Measurements from ENCODE around the gene MPRIP.
A peak's percentile ranks its signal among the peaks of the same experiment; 100 is the strongest.

MPRIP gene

DNA sequence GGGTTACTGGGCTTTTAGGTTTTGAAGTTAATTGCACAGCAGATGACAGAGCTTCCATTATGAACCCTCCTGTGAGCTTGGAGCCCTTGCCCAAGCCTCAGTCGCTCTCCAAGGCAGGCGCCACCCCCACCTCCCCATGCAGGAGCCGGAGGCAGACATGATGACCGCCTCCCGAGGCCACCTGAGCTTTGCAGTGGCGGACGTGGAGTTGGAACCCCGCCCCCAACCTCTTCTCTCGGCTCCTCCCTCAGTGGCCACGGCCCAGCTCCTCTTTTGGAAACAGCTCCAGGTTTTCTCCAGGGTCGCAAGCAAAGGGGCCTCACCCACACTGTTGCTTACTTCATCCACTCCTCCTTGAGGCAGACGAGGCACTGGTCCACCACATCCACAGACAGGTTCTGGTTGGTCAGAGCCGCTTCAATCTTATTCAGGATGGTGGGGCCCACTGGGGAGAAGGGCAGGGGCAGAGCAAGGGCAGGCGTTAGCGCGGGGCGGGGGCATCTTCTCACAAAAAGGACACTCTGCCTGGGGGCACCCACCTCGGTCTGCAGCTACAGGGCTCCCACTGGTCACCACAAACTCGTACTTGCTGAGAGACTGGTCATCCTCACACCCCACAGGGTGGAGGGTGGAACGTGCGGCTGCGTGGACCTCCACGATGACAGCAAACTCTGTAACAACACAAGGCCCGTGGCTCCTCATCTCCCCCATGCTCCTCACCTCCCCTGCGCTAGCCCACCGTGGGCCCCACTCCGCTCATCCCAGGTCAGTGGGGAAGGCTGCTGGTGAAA lies 172.6 kb downstream of the MPRIP start:
- DNase-seq (ENCODE audit: low read depth): no peak

GRCh38 chr17:17215575-17215974 lies 173.3 kb downstream of the MPRIP start:
- DNase-seq (ENCODE audit: low read depth): no peak

DNA sequence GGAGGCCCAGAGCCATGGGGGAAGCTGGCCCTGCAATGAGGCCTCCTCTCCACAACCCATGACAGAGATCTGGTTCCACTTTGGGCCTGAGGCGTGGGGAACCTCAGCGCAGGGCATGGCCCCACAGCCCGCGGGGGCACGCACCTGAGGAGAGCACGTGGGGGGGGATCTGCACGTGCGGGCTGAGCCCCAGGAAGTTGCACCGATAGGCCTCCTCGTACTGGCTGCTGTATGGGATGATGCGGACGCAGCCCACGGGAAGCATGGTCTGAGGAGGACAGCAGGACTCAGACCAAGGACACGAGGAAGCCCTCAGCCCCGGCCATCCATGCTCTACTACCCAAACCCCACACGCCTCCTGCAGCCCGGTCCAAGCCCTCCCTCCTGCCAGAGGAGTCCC lies 174.0 kb downstream of the MPRIP start:
- DNase-seq (ENCODE audit: low read depth): no peak

DNA sequence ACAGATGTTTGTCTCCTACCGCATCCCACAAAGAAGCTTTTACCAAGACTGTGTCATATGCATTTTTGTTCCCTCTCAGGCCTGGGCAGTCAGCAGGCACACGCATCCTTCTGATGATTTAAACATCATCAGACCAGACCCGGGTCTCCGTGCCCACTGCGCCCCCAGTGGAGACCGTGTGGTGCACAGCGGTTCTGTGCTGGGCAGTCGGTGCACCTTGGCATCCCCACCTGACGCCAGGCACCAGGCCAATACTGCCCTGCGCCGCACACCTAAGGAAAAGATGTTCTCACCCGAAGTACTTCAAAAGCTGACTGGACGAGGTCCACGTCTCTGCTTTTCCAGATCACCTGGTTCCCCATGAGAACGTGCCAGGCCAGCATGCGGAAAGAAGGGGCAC lies 174.5 kb downstream of the MPRIP start:
- DNase-seq (ENCODE audit: low read depth): no peak

- no peak for DNase-seq (ENCODE audit: low read depth)
These were observed 175.7 kb downstream of the MPRIP start for GRCh38 chr17:17217995-17218394.

- no peak for DNase-seq (ENCODE audit: low read depth)
These were observed 178.3 kb downstream of the MPRIP start for GRCh38 chr17:17220529-17220928.

GRCh38 chr17:17221329-17221728 lies 179.1 kb downstream of the MPRIP start:
- DNase-seq (ENCODE audit: low read depth): no peak

GRCh38 chr17:17223736-17224135 lies 181.5 kb downstream of the MPRIP start:
- no peak for DNase-seq (ENCODE audit: low read depth)

- DNase-seq (ENCODE audit: low read depth): no peak
These were observed 181.9 kb downstream of the MPRIP start for GRCh38 chr17:17224137-17224536.

DNA sequence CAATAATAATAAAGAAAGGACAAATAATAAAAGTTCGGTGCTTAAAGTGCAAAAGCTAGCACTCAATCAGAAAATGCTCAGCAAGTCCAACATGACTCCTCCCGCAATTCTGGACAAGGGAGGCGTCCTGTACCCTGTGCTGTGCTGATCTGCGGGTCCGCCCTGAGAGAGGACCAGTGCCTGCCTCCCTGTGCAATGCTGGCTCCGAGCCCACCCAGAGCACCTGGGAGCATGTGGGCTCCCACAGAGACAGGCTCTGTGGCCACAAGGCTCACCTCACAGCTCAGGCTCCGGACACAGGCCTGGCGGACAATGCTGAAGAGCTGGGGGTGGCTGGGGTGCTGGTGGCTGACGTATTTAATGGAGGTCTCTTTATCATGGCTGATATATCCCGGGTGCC lies 183.6 kb downstream of the MPRIP start:
- DNase-seq (ENCODE audit: low read depth): no peak

DNA sequence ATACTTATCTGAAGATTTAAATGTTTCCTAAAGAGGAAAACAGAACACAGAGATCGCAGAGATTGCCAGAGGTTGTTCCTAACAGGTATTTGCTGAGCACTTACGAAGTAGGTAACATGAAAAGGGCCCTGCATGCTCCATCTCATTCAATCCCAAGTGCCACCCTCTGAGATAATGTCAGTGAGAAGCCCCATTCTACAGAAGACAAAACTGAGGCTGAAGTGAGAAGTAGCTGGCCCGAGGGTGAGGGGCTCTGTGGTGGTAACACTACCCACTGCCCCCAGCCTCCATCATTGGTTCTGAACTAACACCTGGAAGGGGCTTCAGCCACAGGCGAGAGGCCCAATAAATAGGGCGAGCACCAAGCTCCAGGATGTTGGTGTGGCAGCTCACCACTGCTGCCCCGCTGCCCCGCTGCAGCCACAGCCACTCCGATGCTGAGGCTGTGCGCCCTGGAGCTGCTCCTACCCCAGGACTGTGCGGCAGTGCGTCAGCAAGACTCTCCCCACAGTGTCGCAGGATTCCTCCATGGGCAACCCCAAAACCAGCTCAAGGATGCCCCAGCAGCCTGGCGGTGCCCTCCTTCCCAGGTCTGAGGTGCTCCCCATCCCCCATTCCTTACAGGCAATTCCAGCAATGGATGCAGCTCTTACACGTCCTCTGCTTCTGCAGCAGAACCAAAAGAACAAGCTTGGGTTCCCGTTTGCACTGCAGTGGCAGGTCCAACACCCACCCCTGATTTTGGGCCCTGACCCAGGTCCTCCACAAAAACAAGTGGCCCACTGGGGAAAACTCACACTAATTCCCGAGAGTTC lies 184.4 kb downstream of the MPRIP start:
- no peak for DNase-seq (ENCODE audit: low read depth)

DNA sequence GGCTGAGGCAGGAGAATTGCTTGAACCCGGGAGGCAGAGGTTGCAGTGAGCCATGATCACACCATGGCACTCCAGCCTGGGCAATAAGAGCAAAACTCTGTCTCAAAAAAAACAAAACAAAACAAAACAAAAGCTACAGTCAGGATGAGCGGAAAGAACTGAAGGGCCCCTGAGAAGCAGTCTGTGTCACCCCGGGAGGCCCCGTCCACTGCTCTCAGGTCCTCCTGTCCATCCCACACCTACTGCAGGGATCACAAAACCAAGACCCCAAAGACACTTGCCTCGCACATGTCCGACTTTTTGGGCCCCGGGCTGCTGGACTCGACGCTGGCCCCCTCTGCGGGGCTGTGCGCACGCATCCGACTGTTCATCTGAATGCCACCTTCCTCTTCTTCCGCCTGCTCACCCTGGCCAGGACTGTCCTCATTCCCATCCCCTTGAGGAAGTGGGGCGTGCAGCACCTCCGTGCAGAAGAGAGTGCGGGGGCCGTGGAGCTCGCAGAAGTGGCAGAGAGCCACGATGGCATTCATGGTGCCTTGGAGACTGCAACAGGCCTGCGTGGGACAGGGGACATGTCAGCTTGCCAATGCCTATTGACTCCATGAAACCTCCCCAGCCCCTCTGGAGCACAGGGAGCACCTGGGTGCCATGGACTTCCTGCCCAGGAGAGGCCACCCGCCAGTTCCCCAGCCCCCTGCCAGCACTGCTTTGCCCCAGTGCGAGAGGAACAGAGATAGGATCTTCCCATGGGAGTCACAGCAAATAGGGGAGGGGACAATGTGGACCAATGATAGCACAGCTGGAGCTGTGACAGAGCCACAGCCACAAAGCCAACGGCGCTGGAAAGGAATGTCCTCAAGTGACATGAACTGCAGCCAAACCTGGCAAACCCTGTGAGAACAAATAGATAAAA lies 185.6 kb downstream of the MPRIP start:
- DNase-seq (ENCODE audit: low read depth): no peak

DNA sequence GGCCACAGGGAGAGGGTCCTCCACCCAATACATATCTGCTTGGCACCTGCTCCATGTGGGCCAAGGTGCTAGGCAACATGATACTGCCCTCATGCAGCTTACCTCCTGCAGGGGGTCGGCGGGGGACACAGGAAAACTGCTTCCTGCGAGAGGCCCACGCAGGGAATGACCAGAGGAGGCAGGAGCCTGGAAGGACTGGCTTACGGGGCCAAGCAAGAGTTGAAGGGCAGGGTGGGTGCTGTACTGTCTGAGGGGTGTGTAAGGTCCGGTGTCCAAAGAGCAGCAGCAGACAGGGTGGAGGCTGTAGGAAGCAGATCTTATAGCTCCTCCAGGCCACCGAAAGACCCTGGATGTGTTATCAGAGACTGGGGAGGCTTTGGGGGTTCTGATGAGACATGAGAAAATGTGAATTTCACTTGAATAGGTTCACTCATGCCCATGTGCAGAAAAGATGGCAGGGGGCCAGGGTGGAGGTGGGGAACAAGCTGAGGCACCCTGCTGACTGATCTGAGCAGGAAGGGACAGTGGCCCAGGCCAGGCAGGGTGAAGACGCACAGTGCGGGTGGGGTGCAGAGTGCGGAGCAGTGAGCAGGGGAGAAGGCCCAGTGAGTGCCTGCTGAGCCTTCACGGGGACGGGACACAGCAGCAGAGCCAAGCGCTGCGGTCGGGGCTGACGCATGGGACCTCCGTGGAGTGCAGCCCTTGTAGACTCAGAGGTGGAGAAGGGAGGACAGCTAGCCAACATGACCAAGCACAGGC lies 186.4 kb downstream of the MPRIP start:
- DNase-seq (ENCODE audit: low read depth): no peak

DNA sequence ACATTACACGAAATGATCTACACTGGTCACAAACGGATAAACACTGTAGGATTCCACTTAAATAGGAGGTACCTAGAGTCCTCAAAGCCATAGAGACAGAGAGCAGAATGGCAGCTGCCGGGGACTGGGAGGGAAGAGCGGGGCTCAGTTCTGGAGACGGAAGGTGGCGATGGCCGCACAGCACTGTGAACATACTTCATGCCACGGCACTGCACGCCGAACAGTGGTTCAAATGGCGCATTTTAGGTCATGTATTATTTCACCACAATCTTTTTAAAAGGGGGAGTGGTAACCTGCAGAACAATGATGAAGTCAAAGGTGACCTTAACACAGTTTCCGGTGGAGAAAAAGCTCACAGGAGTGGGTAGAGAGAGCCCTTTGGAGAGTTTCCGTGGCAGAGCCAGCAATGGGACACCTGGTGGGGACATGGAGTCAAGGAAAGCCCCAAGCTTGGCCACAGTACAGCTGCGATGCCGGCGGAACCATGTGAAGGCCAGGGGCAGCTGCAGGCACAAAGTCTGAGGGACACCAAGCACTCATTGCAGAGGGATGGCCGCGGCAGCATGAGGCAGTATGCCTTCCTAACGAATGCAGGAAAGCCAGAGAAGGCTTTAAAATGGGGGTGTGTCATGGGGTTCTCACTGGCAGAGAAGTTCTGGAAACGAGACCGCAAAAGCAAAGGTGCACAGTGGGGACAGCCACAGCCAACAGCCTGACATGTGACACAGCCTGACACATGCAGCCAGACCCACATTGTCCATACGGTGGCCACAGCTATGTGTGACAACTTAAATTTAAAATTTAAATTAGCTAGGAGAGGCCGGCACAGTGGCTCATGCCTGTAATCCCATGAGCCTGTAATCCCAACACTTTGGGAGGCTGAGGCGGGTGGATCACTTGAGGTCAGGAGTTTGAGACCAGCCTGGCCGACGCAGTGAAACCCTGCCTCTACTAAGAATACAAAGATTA lies 187.4 kb downstream of the MPRIP start:
- no peak for DNase-seq (ENCODE audit: low read depth)

- DNase-seq (ENCODE audit: low read depth): no peak
These were observed 189.5 kb downstream of the MPRIP start for GRCh38 chr17:17231621-17232302.

DNA sequence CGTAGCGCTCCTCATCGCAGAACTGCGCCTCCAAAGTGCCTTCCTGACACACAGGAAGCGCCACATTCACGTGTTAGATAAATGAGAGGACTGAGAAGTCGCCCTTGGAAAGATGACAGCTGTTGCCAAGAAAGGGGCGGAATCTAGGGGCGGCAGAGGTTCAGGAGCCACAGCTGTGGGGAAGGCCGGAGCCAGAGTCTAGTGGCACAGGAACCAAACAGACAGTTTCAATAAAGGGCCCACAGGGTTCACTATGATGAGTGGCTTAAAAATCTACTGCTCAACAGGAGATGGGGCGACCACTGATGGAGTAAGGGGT lies 190.0 kb downstream of the MPRIP start:
- no peak for DNase-seq (ENCODE audit: low read depth)

DNA sequence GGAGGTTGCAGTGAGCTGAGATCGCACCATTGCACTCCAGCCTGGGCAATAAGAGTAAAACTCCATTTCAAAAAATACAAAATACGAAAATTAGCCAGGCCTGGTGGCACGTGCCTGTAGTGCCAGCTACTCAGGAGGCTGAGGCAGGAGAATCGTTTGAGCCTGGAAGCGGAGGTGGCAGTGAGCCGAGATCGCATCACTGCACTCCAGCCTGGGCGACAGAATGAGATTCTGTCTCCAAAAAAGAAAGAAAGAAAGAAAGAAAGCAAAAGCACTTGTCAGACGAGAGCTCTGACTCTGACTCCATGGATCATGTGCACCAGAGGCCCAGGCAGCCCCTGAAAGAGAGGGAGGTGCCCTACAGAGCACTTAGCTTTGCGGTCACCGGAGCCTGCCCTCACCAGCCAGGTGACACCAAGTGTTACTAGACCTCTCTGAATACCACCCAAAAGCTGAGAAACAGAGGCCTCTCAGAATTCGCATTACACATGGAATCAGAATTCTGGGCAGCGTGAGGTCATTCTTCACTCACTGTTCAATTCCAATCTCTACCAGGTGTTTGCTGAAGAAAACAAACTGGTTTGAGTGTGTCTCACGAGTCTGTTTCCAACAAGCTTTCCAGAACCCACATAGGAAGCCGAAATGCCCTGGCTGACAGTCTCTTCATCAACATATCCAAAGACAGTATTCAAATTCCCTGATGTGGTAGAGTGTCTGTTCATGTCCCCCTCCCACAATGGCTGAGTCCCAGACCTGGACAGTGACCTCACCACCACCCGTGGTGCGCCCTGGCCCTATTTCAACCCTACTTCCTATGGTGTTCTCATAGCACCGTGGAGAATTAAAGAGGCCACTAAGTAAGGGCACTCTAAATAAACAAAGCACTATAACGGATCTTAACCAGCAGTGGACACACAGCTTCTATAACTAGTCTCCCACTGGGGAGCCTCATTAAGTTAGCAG lies 193.2 kb downstream of the MPRIP start:
- no peak for DNase-seq (ENCODE audit: low read depth)

- peak; percentile 22 for DNase-seq (ENCODE audit: low read depth)
These were observed 194.2 kb downstream of the MPRIP start for GRCh38 chr17:17236295-17237025.
